ENCODE results near the gene C2CD3.

DNA sequence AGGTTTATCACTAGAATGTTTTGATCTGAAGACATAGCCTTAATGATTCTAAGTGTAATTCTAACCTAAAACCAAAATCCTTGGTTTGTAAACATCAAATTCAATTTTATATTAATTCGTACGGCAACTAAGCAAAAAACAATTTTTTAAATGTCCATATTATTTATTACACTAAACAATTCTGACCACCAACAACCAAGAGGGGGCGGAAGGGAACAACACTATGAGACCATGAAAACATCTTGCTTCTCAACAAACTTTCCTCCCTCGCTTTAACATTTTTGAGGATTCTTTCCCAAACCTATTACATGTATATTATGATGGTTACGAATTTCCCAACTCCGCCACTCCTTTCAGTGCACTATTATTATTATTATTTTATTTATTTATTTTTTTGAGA lies 181.6 kb downstream of the C2CD3 start:
- TF ChIP-seq EZH2 (IDR thresholded peaks at IDR 0.05; ENCODE audit: insufficient read depth, poor library complexity, severe bottlenecking): no peak
- no peak for TF ChIP-seq EZH2phosphoT487 (IDR thresholded peaks at IDR 0.05; ENCODE audit: insufficient read depth, low read depth)
